ENCODE data around the gene NPAS4.

GRCh38 chr11:66469441-66469840 is 48.6 kb downstream of the NPAS4 start:
- TF ChIP-seq, protein P1, sequence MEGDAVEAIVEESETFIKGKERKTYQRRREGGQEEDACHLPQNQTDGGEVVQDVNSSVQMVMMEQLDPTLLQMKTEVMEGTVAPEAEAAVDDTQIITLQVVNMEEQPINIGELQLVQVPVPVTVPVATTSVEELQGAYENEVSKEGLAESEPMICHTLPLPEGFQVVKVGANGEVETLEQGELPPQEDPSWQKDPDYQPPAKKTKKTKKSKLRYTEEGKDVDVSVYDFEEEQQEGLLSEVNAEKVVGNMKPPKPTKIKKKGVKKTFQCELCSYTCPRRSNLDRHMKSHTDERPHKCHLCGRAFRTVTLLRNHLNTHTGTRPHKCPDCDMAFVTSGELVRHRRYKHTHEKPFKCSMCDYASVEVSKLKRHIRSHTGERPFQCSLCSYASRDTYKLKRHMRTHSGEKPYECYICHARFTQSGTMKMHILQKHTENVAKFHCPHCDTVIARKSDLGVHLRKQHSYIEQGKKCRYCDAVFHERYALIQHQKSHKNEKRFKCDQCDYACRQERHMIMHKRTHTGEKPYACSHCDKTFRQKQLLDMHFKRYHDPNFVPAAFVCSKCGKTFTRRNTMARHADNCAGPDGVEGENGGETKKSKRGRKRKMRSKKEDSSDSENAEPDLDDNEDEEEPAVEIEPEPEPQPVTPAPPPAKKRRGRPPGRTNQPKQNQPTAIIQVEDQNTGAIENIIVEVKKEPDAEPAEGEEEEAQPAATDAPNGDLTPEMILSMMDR (IDR thresholded peaks at IDR 0.05) = no peak
- no peak for TF ChIP-seq NR3C1 (CRISPR knock-in tag; conservative IDR thresholded peaks at IDR 0.05; ENCODE audit: low read depth)
- TF ChIP-seq, protein P2, sequence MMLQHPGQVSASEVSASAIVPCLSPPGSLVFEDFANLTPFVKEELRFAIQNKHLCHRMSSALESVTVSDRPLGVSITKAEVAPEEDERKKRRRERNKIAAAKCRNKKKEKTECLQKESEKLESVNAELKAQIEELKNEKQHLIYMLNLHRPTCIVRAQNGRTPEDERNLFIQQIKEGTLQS (CRISPR knock-in tag; conservative IDR thresholded peaks at IDR 0.05) = no peak
- no peak for TF ChIP-seq TCF7 (CRISPR knock-in tag; IDR thresholded peaks at IDR 0.05; ENCODE audit: low read depth)
- no peak for TF ChIP-seq NFYB (CRISPR knock-in tag; conservative IDR thresholded peaks at IDR 0.05; ENCODE audit: low read depth)
- TF ChIP-seq TEAD4 (CRISPR knock-in tag; IDR thresholded peaks at IDR 0.05) = no peak
- TF ChIP-seq, protein P3, sequence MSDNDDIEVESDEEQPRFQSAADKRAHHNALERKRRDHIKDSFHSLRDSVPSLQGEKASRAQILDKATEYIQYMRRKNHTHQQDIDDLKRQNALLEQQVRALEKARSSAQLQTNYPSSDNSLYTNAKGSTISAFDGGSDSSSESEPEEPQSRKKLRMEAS (CRISPR knock-in tag; IDR thresholded peaks at IDR 0.05) = no peak
- TF ChIP-seq CREB1 (CRISPR knock-in tag; IDR thresholded peaks at IDR 0.05) = no peak
- no peak for TF ChIP-seq HMGXB4 (CRISPR knock-in tag; IDR thresholded peaks at IDR 0.05)
- no peak for TF ChIP-seq MYBL2 (CRISPR knock-in tag; IDR thresholded peaks at IDR 0.05)
- no peak for TF ChIP-seq ZNF423 (CRISPR knock-in tag; IDR thresholded peaks at IDR 0.05)
- no peak for TF ChIP-seq JUN (CRISPR knock-in tag; IDR thresholded peaks at IDR 0.05)
